ENCODE measurements around the gene TGFBI.

TGFBI gene

GRCh38 chr5:136026636-136027035 is 2.2 kb upstream of the TGFBI start:
- Histone ChIP-seq H3K27ac (no peak overlapping the region), H3K9me3 (no peaks in the 10 kb centered on the region), H3K4me1 (ENCODE audit: control insufficient read depth in 1 of 2, insufficient read depth in 1 of 2, low read depth in 1 of 2, low read length in 1 of 2) (peaks cover 5 to 8% of the 10 kb centered on the region in 2 experiments), H3K27me3 (peaks cover 44% of the 10 kb centered on the region), H3K36me3 (no peaks in the 10 kb centered on the region), H3K4me3 (ENCODE audit: low read depth in 1 of 2, low read length in 1 of 2) (no peak overlapping the region)
- TF ChIP-seq CTCF (IDR thresholded peaks at IDR 0.05): no peak

GRCh38 chr5:136027311-136027710 is 1.5 kb upstream of the TGFBI start:
- Histone ChIP-seq H3K4me1 (ENCODE audit: control insufficient read depth in 1 of 2, insufficient read depth in 1 of 2, low read depth in 1 of 2, low read length in 1 of 2) (peaks cover 5 to 8% of the 10 kb centered on the region in 2 experiments), H3K27ac (no peak overlapping the region), H3K9me3 (no peaks in the 10 kb centered on the region), H3K27me3 (peaks cover 44% of the 10 kb centered on the region), H3K36me3 (no peaks in the 10 kb centered on the region), H3K4me3 (ENCODE audit: low read depth in 1 of 2, low read length in 1 of 2) (no peak overlapping the region)
- TF ChIP-seq CTCF (IDR thresholded peaks at IDR 0.05): no peak

GRCh38 chr5:136028090-136028489 is 698 bp upstream of the TGFBI start:
- H3K4me1 ChIP-seq (ENCODE audit: control insufficient read depth in 1 of 2, insufficient read depth in 1 of 2, low read depth in 1 of 2, low read length in 1 of 2): peaks cover 5 to 8% of the 10 kb centered on the region in 2 experiments
- H3K36me3 ChIP-seq: no peaks in the 10 kb centered on the region
- TF ChIP-seq CTCF (IDR thresholded peaks at IDR 0.05): no peak
- no peaks in the 10 kb centered on the region for H3K9me3 ChIP-seq
- peaks cover 44% of the 10 kb centered on the region for H3K27me3 ChIP-seq
- no peak overlapping the region for H3K27ac ChIP-seq
- no peak overlapping the region for H3K4me3 ChIP-seq (ENCODE audit: low read depth in 1 of 2, low read length in 1 of 2)

- Histone ChIP-seq H3K9me3 (no peaks in the 10 kb centered on the region), H3K4me3 (ENCODE audit: low read depth in 1 of 2, low read length in 1 of 2) (no peak overlapping the region), H3K27me3 (peaks cover 44% of the 10 kb centered on the region), H3K4me1 (ENCODE audit: control insufficient read depth in 1 of 2, insufficient read depth in 1 of 2, low read depth in 1 of 2, low read length in 1 of 2) (peaks cover 5 to 8% of the 10 kb centered on the region in 2 experiments), H3K27ac (no peak overlapping the region), H3K36me3 (no peaks in the 10 kb centered on the region)
- TF ChIP-seq CTCF (IDR thresholded peaks at IDR 0.05): no peak
Measured at GRCh38 chr5:136030252-136030651, 1.5 kb downstream of the TGFBI start.

- Histone ChIP-seq H3K27me3 (peaks cover 44% of the 10 kb centered on the region), H3K36me3 (no peaks in the 10 kb centered on the region), H3K9me3 (no peaks in the 10 kb centered on the region), H3K4me1 (ENCODE audit: control insufficient read depth in 1 of 2, insufficient read depth in 1 of 2, low read depth in 1 of 2, low read length in 1 of 2) (peaks cover 5 to 8% of the 10 kb centered on the region in 2 experiments), H3K4me3 (ENCODE audit: low read depth in 1 of 2, low read length in 1 of 2) (no peak overlapping the region), H3K27ac (no peak overlapping the region)
- no peak for TF ChIP-seq CTCF (IDR thresholded peaks at IDR 0.05)
Measured at GRCh38 chr5:136030956-136031611, 2.3 kb downstream of the TGFBI start.
